ENCODE measurements around the gene HTRA3. TPM values are rescaled to one million over a fixed set of nuclear protein-coding genes. Genes with fewer than 3 reads are reported as not detected.

HTRA3 gene
- total RNA-seq, 1 experiment from 2014 or later: 2.8 TPM

DNA sequence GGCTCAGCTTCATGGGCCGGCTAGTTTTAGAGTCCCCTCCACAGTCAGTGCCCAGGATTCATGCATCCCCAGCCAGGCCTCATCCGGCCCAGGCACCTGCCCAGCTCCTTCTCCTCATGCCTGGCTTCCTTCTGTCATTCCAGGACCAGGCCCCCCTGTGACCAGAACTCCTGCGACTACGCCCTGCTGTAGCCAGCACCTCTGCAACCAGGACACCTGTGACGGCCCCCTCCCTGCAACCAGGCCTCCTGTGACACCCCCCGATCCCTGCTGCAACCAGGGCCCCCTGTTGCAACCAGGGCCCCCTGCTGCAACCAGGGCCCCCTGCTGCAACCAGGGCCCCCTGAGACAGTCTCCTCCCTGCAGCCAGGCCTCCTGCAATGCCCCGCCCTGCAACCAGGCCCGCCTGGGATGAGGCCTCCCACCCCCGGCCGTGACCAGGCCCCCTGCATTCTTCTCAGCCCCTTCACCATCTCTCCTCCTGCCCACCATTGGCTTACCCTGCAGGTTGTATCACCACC lies 46.8 kb downstream of the HTRA3 start:
- CTCF ChIA-PET: no interaction called here

DNA sequence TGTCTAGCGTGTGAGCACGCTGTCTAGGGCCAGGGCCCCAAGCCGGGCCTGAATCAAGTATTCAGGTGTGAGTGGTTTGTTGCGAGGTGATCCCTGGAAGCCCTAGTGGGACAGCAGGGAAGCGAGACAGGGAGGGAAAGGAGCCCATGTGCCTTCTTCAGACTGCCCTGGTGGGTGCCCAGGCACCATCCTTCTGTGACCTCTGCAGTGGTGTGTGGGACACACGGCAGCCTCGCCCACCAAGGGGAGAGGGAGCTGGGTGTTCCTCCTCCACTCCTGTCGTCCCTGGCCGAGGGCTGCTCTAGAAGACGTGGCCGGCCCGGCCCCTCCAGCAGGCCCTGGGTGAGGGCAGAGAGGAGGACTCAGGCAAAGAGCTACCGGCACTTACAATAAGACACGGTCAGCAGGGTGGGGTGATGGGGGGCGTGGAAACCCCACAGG lies 47.4 kb downstream of the HTRA3 start:
- H3K4me1 ChIP-seq (ENCODE audit: insufficient read depth, low read length): peaks cover 16% of the 10 kb centered on the region
- ATAC-seq (no peak), DNase-seq (no peak)
- H3K9ac ChIP-seq (ENCODE audit: low read length): no peak overlapping the region
- ChIA-PET CTCF (no interaction called here), POLR2A (ENCODE audit: unreplicated experiment) (no interaction called here)
- H3K9me3 ChIP-seq (ENCODE audit: low read length): no peaks in the 10 kb centered on the region
- no peaks in the 10 kb centered on the region for H3K27me3 ChIP-seq (ENCODE audit: low read length)
- intact Hi-C loops (cut with micrococcal nuclease): no loop called here
- no peak overlapping the region for H3K4me2 ChIP-seq (ENCODE audit: low read length)
- no peak overlapping the region for H3K4me3 ChIP-seq (ENCODE audit: low read length)
- no peaks in the 10 kb centered on the region for H3K79me2 ChIP-seq (ENCODE audit: low read length)
- no peak overlapping the region for H2AFZ ChIP-seq (ENCODE audit: low read length)
- no peaks in the 10 kb centered on the region for H4K20me1 ChIP-seq (ENCODE audit: low read length)
- BruUV-seq (replicated peaks): no TSS peak
- TF ChIP-seq EZH2 (IDR thresholded peaks at IDR 0.05; ENCODE audit: low read length, unreplicated experiment): no peak
- TF ChIP-seq, protein P1, sequence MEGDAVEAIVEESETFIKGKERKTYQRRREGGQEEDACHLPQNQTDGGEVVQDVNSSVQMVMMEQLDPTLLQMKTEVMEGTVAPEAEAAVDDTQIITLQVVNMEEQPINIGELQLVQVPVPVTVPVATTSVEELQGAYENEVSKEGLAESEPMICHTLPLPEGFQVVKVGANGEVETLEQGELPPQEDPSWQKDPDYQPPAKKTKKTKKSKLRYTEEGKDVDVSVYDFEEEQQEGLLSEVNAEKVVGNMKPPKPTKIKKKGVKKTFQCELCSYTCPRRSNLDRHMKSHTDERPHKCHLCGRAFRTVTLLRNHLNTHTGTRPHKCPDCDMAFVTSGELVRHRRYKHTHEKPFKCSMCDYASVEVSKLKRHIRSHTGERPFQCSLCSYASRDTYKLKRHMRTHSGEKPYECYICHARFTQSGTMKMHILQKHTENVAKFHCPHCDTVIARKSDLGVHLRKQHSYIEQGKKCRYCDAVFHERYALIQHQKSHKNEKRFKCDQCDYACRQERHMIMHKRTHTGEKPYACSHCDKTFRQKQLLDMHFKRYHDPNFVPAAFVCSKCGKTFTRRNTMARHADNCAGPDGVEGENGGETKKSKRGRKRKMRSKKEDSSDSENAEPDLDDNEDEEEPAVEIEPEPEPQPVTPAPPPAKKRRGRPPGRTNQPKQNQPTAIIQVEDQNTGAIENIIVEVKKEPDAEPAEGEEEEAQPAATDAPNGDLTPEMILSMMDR (conservative IDR thresholded peaks at IDR 0.05; ENCODE audit: low read depth, low read length): no peak
- H3K9me2 ChIP-seq (replicated peaks; ENCODE audit: low read length): no peaks in the 10 kb centered on the region
- no peaks in the 10 kb centered on the region for H3K36me3 ChIP-seq (ENCODE audit: low read depth, low read length)
- H3K27ac ChIP-seq (ENCODE audit: low read length): no peak overlapping the region
- H3F3A ChIP-seq (ENCODE audit: low read length, unreplicated experiment): no peaks in the 10 kb centered on the region

More for the DNA sequence above, 46.8 kb downstream of the HTRA3 start:
- Histone ChIP-seq H3K27me3 (ENCODE audit: low read length) (no peaks in the 10 kb centered on the region), H3K9ac (ENCODE audit: low read length) (no peak overlapping the region), H2AFZ (ENCODE audit: low read length) (peak overlapping the region; percentile 65; the same call in 1 of the 2 replicates), H3K4me3 (ENCODE audit: low read length) (no peak overlapping the region; the same call in 1 of the 2 replicates), H3K27ac (ENCODE audit: low read length) (no peak overlapping the region), H3K4me1 (ENCODE audit: insufficient read depth, low read length) (peaks cover 16% of the 10 kb centered on the region), H3K4me2 (ENCODE audit: low read length) (peak overlapping the region; percentile 77), H3K79me2 (ENCODE audit: low read length) (no peaks in the 10 kb centered on the region), H3K9me3 (ENCODE audit: low read length) (no peaks in the 10 kb centered on the region), H4K20me1 (ENCODE audit: low read length) (no peaks in the 10 kb centered on the region), H3K36me3 (ENCODE audit: low read depth, low read length) (no peaks in the 10 kb centered on the region), H3F3A (ENCODE audit: low read length, unreplicated experiment) (no peaks in the 10 kb centered on the region), H3K9me2 (replicated peaks; ENCODE audit: low read length) (no peaks in the 10 kb centered on the region)
- DNase-seq (no peak), ATAC-seq (peak; percentile 52)
- TF ChIP-seq, protein P1 (conservative IDR thresholded peaks at IDR 0.05; ENCODE audit: low read depth, low read length): no peak
- TF ChIP-seq EZH2 (IDR thresholded peaks at IDR 0.05; ENCODE audit: low read length, unreplicated experiment) (no peak), EZH2phosphoT487 (IDR thresholded peaks at IDR 0.05; ENCODE audit: borderline replicate concordance, low read length) (no peak)
- POLR2A ChIA-PET (ENCODE audit: unreplicated experiment): no interaction called here
- BruUV-seq (replicated peaks): no TSS peak
- intact Hi-C loops (cut with micrococcal nuclease): no loop called here

DNA sequence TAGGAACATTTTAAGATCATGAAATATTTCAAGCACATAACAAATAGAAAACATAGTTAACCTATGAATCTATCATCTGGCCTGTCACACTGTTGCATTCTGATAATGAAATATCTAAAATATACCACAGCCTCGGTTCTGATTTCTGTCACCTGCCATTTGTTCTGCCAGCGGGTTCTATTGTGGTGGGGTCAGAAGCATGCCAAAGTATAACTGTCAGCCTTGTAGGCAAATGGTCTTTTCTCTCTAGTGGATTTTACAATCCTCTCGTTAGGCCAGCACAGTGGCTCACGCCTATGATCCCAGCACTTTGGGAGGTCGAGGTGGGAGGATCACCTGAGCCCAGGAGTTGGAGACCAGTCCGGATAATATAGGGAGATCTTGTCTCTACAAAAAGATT lies 47.9 kb downstream of the HTRA3 start:
- ATAC-seq: no peak
- Histone ChIP-seq H3K4me3 (ENCODE audit: low read length) (no peak overlapping the region), H3K4me1 (ENCODE audit: insufficient read depth, low read length) (peaks cover 16% of the 10 kb centered on the region), H3K79me2 (ENCODE audit: low read length) (no peaks in the 10 kb centered on the region), H2AFZ (ENCODE audit: low read length) (no peak overlapping the region), H3K27me3 (ENCODE audit: low read length) (no peaks in the 10 kb centered on the region), H3K9me2 (replicated peaks; ENCODE audit: low read length) (no peaks in the 10 kb centered on the region), H3K9me3 (ENCODE audit: low read length) (no peaks in the 10 kb centered on the region), H3K4me2 (ENCODE audit: low read length) (no peak overlapping the region), H4K20me1 (ENCODE audit: low read length) (no peaks in the 10 kb centered on the region), H3K36me3 (ENCODE audit: low read depth, low read length) (no peaks in the 10 kb centered on the region), H3F3A (ENCODE audit: low read length, unreplicated experiment) (no peaks in the 10 kb centered on the region), H3K9ac (ENCODE audit: low read length) (no peak overlapping the region), H3K27ac (ENCODE audit: low read length) (no peak overlapping the region)
- no peak for DNase-seq
- intact Hi-C loops (cut with micrococcal nuclease): no loop called here
- TF ChIP-seq EZH2 (IDR thresholded peaks at IDR 0.05; ENCODE audit: low read length, unreplicated experiment): no peak
- TF ChIP-seq EZH2phosphoT487 (IDR thresholded peaks at IDR 0.05; ENCODE audit: borderline replicate concordance, low read length): no peak
- TF ChIP-seq, protein P1 (conservative IDR thresholded peaks at IDR 0.05; ENCODE audit: low read depth, low read length): no peak
- CTCF ChIA-PET: no interaction called here
- POLR2A ChIA-PET (ENCODE audit: unreplicated experiment): no interaction called here
- no TSS peak for BruUV-seq (replicated peaks)
